Ramos (cell line): Measurements from ENCODE around the gene P2RX5.
"Not testable (repeated sequence)": the region's sequence is repeated elsewhere in the genome, so short reads cannot be mapped to it uniquely, and the experiment has no call there.

ENCODE experiments used
- in situ Hi-C: fragments of 300-500 bp; cut with MboI; formaldehyde crosslinking; loops from one replicate; pipeline ENCODE4 v1.14.3; 2022; ENCODE audit warnings: low sequenced_read_pairs; ENCODE audit not compliant: unreplicated experiment

The P2RX5 gene

DNA sequence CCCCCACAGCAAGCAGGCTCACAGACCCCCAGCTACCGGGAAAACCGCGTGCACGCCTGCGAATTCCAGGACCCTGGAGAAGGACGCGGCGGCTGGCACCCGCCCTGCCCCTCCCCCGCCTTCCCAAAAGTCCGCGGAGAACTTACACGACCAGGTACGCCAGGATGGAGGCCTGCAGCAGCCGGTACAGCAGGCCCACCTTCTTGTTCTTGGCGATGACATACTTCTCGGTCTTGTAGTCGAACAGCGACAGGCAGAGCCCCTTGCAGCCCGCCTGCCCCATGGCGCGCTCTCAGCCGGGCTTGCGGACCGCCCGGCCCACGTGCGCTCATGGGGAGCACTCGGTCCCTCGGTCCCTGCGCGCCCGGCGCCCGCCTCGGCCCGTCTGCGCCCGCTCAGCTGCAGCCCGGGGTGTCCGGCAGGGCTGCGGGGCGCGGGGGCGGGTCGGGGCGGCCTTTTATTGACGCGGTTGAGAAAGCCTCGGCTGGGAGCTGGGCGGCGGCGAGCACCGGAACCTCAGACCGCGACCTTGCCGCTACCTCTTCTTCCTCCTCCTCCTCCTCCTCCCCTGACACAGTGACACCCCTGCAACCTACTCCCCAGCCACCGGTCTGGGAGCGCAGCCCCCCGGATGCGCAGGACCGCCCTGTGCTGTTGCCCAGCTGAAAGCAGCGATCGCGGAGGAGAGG, at the start of gene P2RX5:
TSS of gene P2RX5 (minus strand) at position 433 of the 689 bp plus-strand sequence. CDS start at position 283, 150 bp downstream.
- in situ Hi-C loops: no loop called here

GRCh38 chr17:3745071-3745470, 49.1 kb upstream of the P2RX5 start:
- in situ Hi-C loops: no loop called here

DNA sequence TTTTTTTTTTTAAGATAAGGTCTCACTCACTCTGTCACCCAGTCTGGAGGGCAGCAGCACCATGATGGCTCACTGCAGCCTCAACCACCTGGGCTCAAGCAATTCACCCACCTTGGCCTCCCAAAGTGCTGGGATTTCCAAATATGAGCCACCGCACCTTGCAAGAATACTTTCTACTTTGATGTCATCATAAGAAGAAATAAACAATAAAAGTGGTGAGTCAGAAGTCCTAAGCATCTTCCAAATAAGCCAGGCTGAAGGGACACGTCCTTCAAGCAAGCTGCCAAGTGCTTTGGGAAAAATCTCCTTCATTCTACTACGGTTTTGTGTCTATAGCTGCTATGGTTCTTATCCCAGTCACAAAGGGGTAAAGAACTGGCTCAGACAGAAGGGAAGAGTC, 48.1 kb upstream of the P2RX5 start:
- in situ Hi-C loops: no loop called here

DNA sequence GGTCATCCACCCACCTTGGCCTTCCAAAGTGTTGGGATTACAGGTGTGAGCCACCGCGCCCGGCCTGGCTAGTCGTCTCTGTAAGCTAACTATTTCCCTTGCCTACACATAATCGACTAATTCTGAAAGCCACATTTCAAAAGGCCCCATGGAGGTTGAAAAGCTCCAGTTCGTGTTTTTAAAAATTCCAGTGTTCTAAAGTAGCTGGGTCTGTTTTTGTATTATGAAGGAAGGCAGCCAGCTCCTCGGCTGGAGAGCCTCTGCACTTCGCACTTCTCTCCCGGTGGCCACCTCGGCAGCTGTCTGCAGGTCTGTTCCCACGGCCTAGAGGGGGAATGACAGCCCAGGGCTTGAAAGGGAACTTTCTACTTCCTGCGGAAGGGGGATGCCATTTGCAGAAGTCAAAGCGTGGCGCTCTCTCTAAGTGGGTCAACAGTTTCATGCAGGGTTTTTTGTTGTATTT, 44.7 kb upstream of the P2RX5 start:
- in situ Hi-C loops: no loop called here

GRCh38 chr17:3739422-3740124, 43.6 kb upstream of the P2RX5 start:
- in situ Hi-C loops: loop anchor here (5.0 to 10.0 kb wide), 2 partner anchors 55 to 83 kb away; no protein-coding TSS in a partner anchor

DNA sequence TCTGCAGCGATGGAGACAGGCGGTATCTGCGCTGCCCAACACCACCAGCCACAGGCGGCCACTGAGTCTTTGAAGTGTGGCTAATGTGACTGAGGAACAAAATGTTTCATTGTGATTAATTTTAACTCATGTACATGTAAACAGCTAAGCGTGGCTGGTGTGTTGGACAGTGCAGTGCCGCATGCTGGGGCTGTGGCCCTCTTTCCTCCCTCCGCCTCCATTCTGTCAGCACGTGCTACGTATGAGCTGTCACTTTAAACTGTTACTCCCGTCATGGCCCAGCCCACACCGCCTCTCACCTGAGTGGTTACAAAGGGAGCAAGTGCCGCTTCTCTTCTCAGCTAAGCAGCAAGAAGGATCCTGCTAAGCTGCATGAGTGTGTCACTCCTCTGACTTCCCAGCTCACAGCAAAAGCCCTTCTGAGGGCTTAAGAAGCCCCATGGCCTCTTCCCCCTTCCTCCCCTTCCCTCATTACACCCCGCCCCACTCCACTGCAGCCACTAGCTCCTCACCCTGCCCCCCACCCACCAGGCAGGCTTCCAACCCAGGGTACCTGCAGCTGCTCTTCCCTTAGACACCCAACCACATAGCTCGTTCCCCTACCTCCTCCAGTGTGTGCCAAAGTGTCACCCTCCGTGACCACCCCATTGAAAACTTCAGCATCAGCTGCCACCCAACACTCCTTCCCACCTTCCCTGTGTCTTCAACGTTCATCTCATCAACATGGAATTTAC, 42.8 kb upstream of the P2RX5 start:
- in situ Hi-C loops: loop anchor here (5.0 to 10.0 kb wide), 2 partner anchors 54 to 84 kb away; no protein-coding TSS in a partner anchor

GRCh38 chr17:3735515-3735914, 39.6 kb upstream of the P2RX5 start:
- in situ Hi-C loops: loop anchor here (5.0 to 10.0 kb wide), 2 partner anchors 51 to 87 kb away; no protein-coding TSS in a partner anchor

GRCh38 chr17:3734911-3735276, 38.9 kb upstream of the P2RX5 start:
- in situ Hi-C loops: loop anchor here (5.0 to 10.0 kb wide), 2 partner anchors 50 to 87 kb away; no protein-coding TSS in a partner anchor

- in situ Hi-C loops: loop anchor here (10.0 kb wide), 1 partner anchor 47 kb away; no protein-coding TSS in a partner anchor
Measured at GRCh38 chr17:3732210-3732621, 36.3 kb upstream of the P2RX5 start.

GRCh38 chr17:3730881-3731429, 35.0 kb upstream of the P2RX5 start:
- in situ Hi-C loops: loop anchor here (10.0 kb wide), 1 partner anchor 46 kb away; no protein-coding TSS in a partner anchor

DNA sequence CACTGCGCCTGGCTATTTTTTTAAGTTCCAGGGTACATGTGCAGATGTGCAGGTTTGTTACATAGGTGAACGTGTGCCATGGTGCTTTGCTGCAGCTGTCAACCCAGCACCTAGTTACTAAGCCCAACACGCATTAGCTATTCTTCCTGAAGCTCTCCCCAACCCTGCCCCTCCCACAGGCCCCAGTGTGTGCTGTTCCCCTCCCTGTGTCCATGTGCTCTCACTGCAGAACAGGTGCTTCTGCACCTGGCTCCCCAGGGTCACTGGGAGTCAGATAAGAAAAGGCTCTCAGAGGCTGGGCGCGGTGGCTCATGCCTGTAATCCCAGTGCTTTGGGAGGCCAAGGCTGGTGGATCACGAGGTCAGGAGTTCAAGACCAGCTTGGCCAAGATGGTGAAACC, 33.9 kb upstream of the P2RX5 start:
- in situ Hi-C loops: loop anchor here (10.0 kb wide), 1 partner anchor 45 kb away; no protein-coding TSS in a partner anchor

GRCh38 chr17:3728099-3728498, 32.1 kb upstream of the P2RX5 start:
- in situ Hi-C loops: not testable (repeated sequence)

DNA sequence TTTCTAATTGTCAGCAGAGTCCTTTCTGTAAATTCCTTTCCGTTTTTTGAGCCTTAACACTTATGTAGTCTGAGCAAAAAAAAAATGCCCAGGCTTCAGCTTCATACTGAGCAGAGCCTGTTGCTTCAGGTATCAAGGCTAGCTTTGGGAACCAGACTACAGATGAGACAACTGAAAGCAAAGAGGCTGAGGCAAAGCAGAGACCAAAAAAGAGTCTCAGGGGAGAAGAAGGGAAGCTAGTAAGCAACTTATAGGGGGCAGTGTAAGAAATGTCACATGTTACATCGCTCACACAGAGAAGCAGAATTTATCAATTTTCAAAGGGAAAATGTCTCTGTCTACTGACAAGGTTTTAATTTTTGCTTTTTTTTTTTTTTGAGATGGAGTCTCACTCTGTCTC, 31.1 kb upstream of the P2RX5 start:
- in situ Hi-C loops: no loop called here

- in situ Hi-C loops: loop anchor here (25.0 kb wide), 1 partner anchor 663 kb away; no protein-coding TSS in a partner anchor
Measured at GRCh38 chr17:3724378-3725077, 28.6 kb upstream of the P2RX5 start.

DNA sequence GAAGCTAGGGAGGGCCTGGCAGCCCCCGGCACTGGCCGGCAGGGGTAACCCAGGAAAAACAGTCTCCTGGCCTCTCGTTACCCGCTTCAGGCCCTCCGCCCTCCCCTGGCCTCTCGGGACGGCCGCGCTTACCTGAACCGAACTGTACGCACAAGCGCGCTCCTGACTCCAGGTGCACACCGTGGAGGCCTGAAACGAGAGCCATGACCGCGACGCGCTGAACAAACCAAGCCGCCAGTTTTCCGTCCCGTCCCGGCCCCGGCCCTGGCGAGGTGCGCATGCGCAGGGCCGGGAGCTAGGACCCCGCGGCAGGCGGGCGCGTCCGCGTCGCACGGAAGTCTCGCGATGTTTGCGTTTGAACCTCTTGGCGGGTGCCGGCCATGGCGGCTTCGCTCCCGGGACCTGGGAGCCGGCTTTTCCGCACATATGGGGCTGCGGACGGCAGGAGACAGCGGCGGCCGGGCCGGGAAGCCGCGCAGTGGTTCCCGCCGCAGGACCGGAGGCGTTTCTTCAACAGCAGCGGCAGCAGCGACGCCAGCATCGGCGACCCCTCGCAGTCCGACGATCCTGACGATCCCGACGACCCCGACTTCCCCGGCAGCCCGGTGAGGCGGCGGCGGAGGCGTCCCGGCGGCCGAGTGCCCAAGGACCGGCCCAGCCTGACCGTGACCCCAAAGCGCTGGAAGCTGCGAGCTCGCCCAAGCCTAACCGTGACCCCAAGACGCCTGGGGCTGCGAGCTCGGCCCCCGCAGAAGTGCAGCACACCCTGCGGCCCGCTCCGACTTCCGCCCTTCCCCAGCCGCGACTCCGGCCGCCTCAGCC, 27.8 kb upstream of the P2RX5 start, which contains the start of gene HASPIN:
TSS of gene HASPIN (plus strand) at position 348 of the 822 bp plus-strand sequence. CDS start at position 381, 33 bp downstream.
- in situ Hi-C loops: loop anchor here (25.0 kb wide), 1 partner anchor 664 kb away; no protein-coding TSS in a partner anchor

- in situ Hi-C loops: loop anchor here (25.0 kb wide), 1 partner anchor 664 kb away; no protein-coding TSS in a partner anchor
Measured at GRCh38 chr17:3723188-3723555, 27.2 kb upstream of the P2RX5 start.

GRCh38 chr17:3722716-3723115, 26.8 kb upstream of the P2RX5 start:
- in situ Hi-C loops: loop anchor here (25.0 kb wide), 1 partner anchor 665 kb away; no protein-coding TSS in a partner anchor

DNA sequence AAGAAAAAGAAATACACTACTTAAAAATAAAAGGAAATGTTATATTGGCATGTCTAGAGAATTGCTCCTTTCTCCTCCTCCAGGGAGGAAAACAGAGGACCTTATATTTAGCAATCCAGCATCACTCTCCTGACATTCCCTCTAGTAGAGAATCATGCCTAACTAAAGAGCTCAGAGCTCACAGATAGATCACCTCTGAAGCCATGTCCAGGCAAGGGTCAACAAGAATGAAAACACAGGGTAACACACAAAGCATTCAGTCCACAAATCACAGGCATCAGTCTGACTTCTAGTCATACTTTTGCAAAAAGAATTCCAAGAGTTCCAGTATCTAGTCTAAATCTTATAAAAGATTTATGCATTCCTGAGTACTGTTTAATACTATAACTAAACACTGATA, 23.3 kb upstream of the P2RX5 start:
- in situ Hi-C loops: loop anchor here (25.0 kb wide), 1 partner anchor 668 kb away; no protein-coding TSS in a partner anchor
